IMR-90 (cell line): Measurements from ENCODE around the gene FBXO34.

Experiments used
- BHLHE40 ChIP-seq: fragments of 150-350 bp; IDR thresholded peaks from 2 replicates; pipeline ENCODE4 v1.6.1; 2016; ENCODE audit warnings: mild to moderate bottlenecking, low read depth, low read length
- CEBPB ChIP-seq: IDR thresholded peaks from 2 replicates; pipeline ENCODE4 v1.6.1; 2012; ENCODE audit warnings: low read depth, low read length, improper control_type of control experiment
- CHD1 ChIP-seq: IDR thresholded peaks from 2 replicates; pipeline ENCODE4 v1.6.1; 2012; ENCODE audit warnings: low read depth, low read length, improper control_type of control experiment
- FOS ChIP-seq: fragments of 150-350 bp; IDR thresholded peaks from 2 replicates; pipeline ENCODE4 v1.6.1; 2016; ENCODE audit warnings: low read depth, low read length
- MAFK ChIP-seq: IDR thresholded peaks from 2 replicates; pipeline ENCODE4 v1.6.1; 2012; ENCODE audit warnings: low read depth, low read length, improper control_type of control experiment
- MAZ ChIP-seq: IDR thresholded peaks from 2 replicates; pipeline ENCODE4 v1.6.1; 2012; ENCODE audit warnings: low read depth, mild to moderate bottlenecking, low read length, improper control_type of control experiment, moderate library complexity, borderline replicate concordance
- POLR2A ChIP-seq: IDR thresholded peaks from 2 replicates; pipeline ENCODE4 v1.6.1; 2012; ENCODE audit warnings: mild to moderate bottlenecking, low read depth, low read length
- RCOR1 ChIP-seq: IDR thresholded peaks from 2 replicates; pipeline ENCODE4 v1.6.1; 2012; ENCODE audit warnings: mild to moderate bottlenecking, low read length, improper control_type of control experiment; ENCODE audit not compliant: insufficient replicate concordance
- RFX5 ChIP-seq: IDR thresholded peaks from 2 replicates; pipeline ENCODE4 v1.8.0; 2012; ENCODE audit warnings: low read depth, mild to moderate bottlenecking, low read length, moderate library complexity
- TF ChIP-seq, protein P1 (sequence below): conservative IDR thresholded peaks from 2 replicates; pipeline ENCODE4 v1.5.1; 2012; ENCODE audit warnings: mild to moderate bottlenecking, low read depth, low read length, improper control_type of control experiment
- TF ChIP-seq, protein P2 (sequence below): fragments of 150-350 bp; IDR thresholded peaks from 2 replicates; pipeline ENCODE4 v1.6.1; 2017; ENCODE audit warnings: mild to moderate bottlenecking, antibody characterized with exemption, low read length, low read depth

DNA sequence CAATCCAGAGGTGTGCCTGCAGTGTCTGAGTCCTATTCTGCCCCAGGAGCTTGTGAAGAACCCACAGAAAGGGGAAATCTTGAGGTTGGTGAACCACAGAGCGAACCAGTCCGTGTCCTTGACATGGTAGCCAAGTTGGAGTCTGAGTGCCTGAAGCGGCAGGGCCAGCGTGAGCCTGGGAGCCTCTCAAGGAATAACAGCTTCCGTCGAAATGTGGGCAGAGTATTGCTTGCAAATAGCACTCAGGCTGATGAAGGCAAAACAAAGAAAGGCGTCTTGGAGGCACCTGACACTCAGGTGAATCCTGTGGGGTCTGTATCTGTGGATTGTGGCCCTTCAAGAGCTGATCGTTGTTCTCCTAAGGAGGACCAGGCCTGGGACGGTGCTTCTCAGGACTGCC lies 79.9 kb downstream of the FBXO34 start:
- TF ChIP-seq POLR2A (no peak), BHLHE40 (no peak), CEBPB (no peak), MAFK (no peak), MAZ (no peak), CHD1 (no peak), RFX5 (no peak), RCOR1 (no peak), FOS (no peak)
- TF ChIP-seq, protein P1, sequence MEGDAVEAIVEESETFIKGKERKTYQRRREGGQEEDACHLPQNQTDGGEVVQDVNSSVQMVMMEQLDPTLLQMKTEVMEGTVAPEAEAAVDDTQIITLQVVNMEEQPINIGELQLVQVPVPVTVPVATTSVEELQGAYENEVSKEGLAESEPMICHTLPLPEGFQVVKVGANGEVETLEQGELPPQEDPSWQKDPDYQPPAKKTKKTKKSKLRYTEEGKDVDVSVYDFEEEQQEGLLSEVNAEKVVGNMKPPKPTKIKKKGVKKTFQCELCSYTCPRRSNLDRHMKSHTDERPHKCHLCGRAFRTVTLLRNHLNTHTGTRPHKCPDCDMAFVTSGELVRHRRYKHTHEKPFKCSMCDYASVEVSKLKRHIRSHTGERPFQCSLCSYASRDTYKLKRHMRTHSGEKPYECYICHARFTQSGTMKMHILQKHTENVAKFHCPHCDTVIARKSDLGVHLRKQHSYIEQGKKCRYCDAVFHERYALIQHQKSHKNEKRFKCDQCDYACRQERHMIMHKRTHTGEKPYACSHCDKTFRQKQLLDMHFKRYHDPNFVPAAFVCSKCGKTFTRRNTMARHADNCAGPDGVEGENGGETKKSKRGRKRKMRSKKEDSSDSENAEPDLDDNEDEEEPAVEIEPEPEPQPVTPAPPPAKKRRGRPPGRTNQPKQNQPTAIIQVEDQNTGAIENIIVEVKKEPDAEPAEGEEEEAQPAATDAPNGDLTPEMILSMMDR = no peak
- TF ChIP-seq, protein P2, sequence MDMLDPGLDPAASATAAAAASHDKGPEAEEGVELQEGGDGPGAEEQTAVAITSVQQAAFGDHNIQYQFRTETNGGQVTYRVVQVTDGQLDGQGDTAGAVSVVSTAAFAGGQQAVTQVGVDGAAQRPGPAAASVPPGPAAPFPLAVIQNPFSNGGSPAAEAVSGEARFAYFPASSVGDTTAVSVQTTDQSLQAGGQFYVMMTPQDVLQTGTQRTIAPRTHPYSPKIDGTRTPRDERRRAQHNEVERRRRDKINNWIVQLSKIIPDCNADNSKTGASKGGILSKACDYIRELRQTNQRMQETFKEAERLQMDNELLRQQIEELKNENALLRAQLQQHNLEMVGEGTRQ = no peak
